ENCODE data around the gene TMEM185B. TPM values are rescaled to one million over a fixed set of nuclear protein-coding genes. Genes with fewer than 3 reads are reported as not detected.

TMEM185B gene
- total RNA-seq, result 10 to 100 TPM; 16.0 to 22.7 TPM
- long read RNA-seq, donor 1, transcript TMEM185B-201 (1 exons, 2,131 nt), result major isoform, 8 of 8 reads
- long read RNA-seq, donor 1, partial matches to known transcripts, result 0 of 8 reads
- long read RNA-seq, donor 1, other reads (novel, unspliced or antisense), result 0 of 8 reads
- long read RNA-seq, donor 2, transcript TMEM185B-201 (1 exons, 2,131 nt), result major isoform, 5 of 5 reads
- long read RNA-seq, donor 2, partial matches to known transcripts, result 0 of 5 reads
- long read RNA-seq, donor 2, other reads (novel, unspliced or antisense), result 0 of 5 reads

DNA sequence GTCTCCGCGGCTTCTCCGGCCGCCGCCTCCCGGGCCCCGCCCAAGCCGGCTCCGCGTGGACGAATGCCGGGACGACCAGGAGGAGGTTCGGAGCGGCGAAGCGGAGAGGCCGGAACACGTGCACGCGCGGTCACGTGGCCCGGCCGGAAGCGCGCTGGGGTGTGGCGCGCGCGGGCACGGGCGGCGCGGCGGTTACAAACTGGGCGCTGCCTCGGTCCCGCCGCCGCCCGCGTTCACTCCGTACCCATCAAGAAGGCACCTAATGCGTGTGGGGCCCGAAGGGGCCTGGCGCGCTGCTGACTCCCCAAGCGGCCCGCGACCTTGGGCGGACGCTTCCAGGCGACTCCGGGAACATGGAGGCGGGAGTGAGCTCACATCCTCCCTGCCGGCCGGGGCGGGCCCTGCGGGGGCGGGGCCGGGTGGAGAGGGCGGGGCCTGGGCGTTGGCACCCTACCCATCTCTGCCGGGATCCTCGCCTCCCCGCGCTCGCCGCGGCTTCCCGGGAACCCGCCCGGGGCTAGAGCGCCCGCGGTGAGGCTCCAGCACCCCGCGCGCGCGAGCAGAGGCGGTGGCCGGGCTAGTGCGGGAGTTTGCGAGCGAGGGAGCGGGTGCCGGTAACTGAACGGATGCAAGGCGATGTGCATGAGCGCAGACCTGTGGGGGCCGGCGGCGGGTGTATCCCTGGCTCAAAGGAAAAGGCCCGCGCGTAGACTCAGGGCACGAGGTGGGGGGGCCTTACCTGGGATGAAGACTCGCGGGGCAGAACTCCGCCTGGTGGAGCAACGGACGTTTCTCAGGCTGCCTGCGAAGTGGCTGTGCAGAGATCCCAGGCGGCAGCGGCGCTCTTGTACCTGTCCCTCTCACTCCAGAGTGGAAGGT, at the start of gene TMEM185B:
TMEM185B (minus strand) TSS at position 367 of the 879 bp plus-strand sequence. CDS start 424 bp downstream, outside the sequence.
- intact Hi-C loops (cut with DNase I), result no loop called here
- peak; percentile 98 for DNase-seq (ENCODE audit: low spot score)

DNA sequence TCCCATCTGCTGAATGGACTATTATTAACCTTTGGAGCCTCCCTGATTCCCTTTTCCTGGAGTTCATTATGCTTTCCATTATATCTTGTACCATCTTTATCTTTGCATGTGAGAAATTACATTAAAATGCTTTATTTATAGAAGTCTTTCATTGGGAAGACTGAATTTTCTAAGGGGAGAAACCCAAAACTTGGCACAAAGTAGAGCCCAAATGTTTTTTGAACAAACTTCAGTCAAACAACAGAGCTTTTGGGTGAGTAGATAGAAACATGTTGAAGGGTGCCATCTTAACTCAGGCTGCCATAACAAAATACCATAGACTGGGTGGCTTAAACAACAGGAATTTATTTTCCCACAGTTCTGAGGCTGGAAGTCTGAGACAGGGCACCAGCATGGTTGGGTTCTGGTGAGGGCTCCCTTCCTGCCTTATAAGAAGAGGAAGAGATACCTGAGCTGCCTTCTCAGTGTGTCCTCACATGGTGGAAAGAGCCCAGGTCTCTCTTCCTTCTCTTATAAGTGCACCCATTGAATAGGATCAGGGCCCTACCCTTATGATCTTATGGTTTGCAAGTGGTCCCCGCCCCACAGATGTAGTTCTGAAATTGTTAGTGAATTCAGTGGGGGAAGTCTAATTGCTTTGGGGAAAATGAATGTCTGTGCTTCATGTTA, 48.6 kb upstream of the TMEM185B start:
- intact Hi-C loops (cut with DNase I), result no loop called here
- DNase-seq (ENCODE audit: low spot score), result no peak

DNA sequence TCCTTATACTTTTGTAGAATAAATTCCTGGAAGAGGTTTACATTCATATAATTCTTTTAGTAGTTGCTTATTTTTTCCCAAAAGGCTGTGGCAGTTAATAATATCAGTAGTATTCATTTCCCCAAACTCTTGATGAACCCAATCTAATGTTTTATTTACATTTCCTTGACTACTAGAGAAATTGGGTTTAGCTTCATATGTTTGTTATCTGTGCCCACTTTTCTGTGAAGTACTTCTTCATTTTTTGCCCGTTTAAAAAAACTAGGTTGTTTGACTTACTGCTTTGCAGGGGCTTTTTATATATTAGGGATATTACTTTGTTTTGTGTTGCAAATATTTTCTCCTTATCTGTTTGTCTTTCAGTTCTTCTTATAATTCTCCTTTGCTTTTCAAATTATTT, 46.6 kb upstream of the TMEM185B start:
- DNase-seq (ENCODE audit: low spot score), result no peak
- intact Hi-C loops (cut with DNase I), result no loop called here

- intact Hi-C loops (cut with DNase I), result no loop called here
- no peak for DNase-seq (ENCODE audit: low spot score)
Measured at GRCh38 chr2:120269076-120269744, 46.0 kb upstream of the TMEM185B start.

- peak; percentile 41 for DNase-seq (ENCODE audit: low spot score)
- intact Hi-C loops (cut with DNase I), result no loop called here
Measured at GRCh38 chr2:120267348-120267747, 44.1 kb upstream of the TMEM185B start.

GRCh38 chr2:120265006-120265405, 41.8 kb upstream of the TMEM185B start:
- intact Hi-C loops (cut with DNase I), result no loop called here
- DNase-seq (ENCODE audit: low spot score), result peak; percentile 19

DNA sequence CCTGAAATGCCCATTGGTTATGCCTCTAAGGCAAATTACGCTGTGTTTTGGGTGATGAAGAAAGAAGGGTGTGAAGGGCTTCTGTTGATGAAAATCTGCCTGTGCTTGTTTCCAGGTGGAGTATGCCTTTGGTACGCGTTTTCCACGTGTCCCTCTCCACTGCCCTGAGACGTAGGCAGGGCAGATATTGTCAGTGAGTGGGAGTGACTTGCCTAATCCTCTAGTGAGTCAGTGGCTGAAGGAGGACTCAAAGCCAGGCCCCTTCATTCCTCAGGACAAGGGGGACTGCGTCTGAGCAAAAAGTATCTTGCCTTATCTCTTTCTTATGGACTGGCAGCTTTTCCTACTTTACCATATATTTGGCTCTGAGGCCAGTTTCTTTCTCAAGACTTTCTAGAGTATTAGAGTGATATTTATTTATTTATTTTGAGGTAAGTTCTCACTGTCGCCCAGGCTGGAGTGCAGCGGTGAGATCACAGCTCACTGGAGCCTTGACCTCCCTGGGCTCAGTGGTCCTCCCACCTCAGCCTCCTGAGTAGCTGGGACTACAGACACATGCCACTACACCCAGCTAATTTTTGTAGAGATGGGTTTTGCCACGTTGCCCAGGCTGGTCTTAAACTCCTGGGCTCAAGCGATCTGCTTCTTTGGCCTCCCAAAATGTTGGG, 39.7 kb upstream of the TMEM185B start:
- peak; percentile 23 for DNase-seq (ENCODE audit: low spot score)
- intact Hi-C loops (cut with DNase I), result no loop called here

- DNase-seq (ENCODE audit: low spot score), result peak; percentile 46
- intact Hi-C loops (cut with DNase I), result no loop called here
Measured at GRCh38 chr2:120262150-120262549, 39.0 kb upstream of the TMEM185B start.

DNA sequence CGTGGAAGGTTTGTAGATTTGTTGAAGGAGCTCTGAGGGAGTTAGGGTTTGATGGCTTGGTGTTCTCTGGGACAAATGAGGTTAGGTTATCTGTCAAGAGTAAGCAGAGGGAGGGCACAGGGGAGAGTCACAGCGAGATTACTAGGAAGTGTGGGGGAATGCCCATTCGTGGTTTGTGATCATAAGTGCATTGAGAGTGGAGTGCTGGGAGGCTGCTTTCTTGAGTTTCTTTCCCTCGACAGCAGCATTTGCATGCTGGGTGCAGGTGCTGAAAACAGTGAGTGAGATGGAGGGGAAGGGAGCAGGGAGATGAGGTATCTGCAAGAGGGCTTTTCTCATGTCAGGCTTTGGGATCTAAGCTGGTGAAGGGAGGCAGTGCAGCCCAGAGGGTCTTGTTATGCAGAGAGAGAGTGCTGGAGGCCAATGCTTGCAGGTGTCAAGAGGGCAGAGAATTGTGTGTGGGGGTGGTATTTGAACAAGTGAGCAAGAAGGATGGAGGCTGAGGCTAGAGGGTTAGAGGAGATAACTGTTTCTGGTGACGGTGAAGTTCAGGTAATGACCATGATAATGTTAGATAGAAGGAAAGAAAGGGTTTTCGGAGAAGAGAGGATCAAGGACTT, 38.3 kb upstream of the TMEM185B start:
- peak; percentile 32 for DNase-seq (ENCODE audit: low spot score)
- intact Hi-C loops (cut with DNase I), result no loop called here

DNA sequence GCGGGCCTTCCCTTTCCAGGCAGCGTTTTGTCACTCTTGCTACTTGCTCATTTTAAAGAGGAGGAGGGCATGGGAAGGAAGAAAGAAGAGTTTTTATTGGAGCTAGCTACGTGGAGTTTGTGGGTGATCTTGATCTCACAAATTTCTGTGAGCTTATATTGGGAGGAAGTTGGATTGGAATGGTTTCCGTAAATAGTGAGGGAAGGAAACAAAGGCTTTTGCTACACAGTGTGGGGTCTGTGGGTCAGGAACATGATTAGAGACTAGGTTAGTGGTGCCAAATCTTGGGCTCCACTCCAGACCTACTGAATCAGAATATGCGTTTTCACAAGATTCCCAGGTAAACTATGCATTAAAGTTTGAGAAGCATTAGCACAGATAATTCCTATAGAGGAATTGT, 37.5 kb upstream of the TMEM185B start:
- DNase-seq (ENCODE audit: low spot score), result no peak
- intact Hi-C loops (cut with DNase I), result no loop called here

GRCh38 chr2:120259939-120260338, 36.7 kb upstream of the TMEM185B start:
- DNase-seq (ENCODE audit: low spot score), result peak; percentile 22
- intact Hi-C loops (cut with DNase I), result loop anchor here in 1 of 2 donors (10.0 kb wide), 1 partner anchor 1715 kb away; no protein-coding TSS in a partner anchor

GRCh38 chr2:120258196-120258595, 35.0 kb upstream of the TMEM185B start:
- intact Hi-C loops (cut with DNase I), result loop anchor here in 1 of 2 donors (10.0 kb wide), 1 partner anchor 1717 kb away; no protein-coding TSS in a partner anchor
- peak; percentile 46 for DNase-seq (ENCODE audit: low spot score)

- no peak for DNase-seq (ENCODE audit: low spot score)
- intact Hi-C loops (cut with DNase I), result loop anchor here in 1 of 2 donors (10.0 kb wide), 1 partner anchor 1717 kb away; no protein-coding TSS in a partner anchor
Measured at GRCh38 chr2:120257522-120257921, 34.3 kb upstream of the TMEM185B start.

DNA sequence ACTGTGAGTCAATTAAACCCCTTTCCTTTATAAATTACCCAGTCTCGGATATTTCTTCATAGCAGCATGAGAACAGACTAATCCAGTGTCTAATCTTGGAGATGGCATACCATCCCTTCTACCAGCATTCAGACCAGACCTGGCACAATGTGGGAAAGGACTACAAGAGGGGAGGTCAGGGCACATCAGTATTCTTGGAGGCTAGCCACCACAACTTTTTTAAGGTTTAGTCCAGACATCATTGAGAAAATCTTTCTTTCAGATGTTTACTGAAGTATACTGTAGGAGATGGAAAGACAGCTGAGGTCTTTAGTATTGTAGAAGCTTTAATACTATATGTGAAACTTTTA, 33.4 kb upstream of the TMEM185B start:
- DNase-seq (ENCODE audit: low spot score), result no peak
- intact Hi-C loops (cut with DNase I), result loop anchor here in 1 of 2 donors (10.0 kb wide), 1 partner anchor 1718 kb away; no protein-coding TSS in a partner anchor

- DNase-seq (ENCODE audit: low spot score), result peak; percentile 5
- intact Hi-C loops (cut with DNase I), result loop anchor here in 1 of 2 donors (10.0 kb wide), 1 partner anchor 1719 kb away; no protein-coding TSS in a partner anchor
Measured at GRCh38 chr2:120255986-120256650, 32.9 kb upstream of the TMEM185B start.

- intact Hi-C loops (cut with DNase I), result loop anchor here in 1 of 2 donors (10.0 kb wide), 1 partner anchor 1720 kb away; no protein-coding TSS in a partner anchor
- DNase-seq (ENCODE audit: low spot score), result no peak
Measured at GRCh38 chr2:120255071-120255470, 31.9 kb upstream of the TMEM185B start.

DNA sequence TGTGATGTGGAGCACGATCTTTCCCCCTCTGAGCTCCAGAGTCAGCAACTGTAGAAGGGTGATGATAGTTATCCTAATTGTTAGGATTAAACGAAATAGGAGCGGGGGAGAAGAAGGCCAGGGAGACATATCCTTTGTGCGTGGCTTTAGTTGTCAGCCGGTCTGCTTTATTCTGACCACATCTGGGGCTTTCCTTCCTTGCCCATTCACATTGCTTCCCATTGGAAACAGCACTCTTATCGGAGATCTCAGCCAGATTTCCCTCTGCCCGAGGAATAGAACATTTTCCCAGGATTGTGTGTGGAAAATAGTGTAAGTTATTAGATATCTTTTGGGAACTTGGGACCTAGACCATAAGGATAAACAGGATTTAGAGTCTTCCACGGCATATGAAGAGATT, 31.0 kb upstream of the TMEM185B start:
- DNase-seq (ENCODE audit: low spot score), result peak; percentile 2
- intact Hi-C loops (cut with DNase I), result loop anchor here in 1 of 2 donors (10.0 kb wide), 1 partner anchor 1721 kb away; no protein-coding TSS in a partner anchor
